Nephron progenitor cell (in vitro differentiated cells): ENCODE measurements around the gene MOCOS.
"Not testable (repeated sequence)": the region's sequence is repeated elsewhere in the genome, so short reads cannot be mapped to it uniquely, and the experiment has no call there.

ENCODE experiments used
- DNase-seq: peaks from one replicate; pipeline ENCODE4 v3.0.0; 2021
- H3K27ac Mint-ChIP-seq: 2 replicates; pipeline ENCODE4 v1.8.0; 2021; ENCODE audit warnings: mild to moderate bottlenecking, moderate library complexity, mixed read lengths
- H3K27me3 Mint-ChIP-seq: 2 replicates; pipeline ENCODE4 v1.8.0; 2021; ENCODE audit warnings: mild to moderate bottlenecking, low read depth, mixed read lengths; ENCODE audit not compliant: poor library complexity
- H3K36me3 Mint-ChIP-seq: 2 replicates; pipeline ENCODE4 v1.8.0; 2021; ENCODE audit warnings: low read depth, mixed read lengths
- H3K4me1 Mint-ChIP-seq: 2 replicates; pipeline ENCODE4 v1.8.0; 2021; ENCODE audit warnings: mixed read lengths
- H3K4me3 Mint-ChIP-seq: 2 replicates; pipeline ENCODE4 v1.8.0; 2021; ENCODE audit warnings: mild to moderate bottlenecking, moderate library complexity, mixed read lengths
- H3K9me3 Mint-ChIP-seq: 2 replicates; pipeline ENCODE4 v1.8.0; 2021; ENCODE audit warnings: mild to moderate bottlenecking, moderate library complexity, mixed read lengths
- CTCF ChIP-seq: fragments of 200-600 bp; sonication (generic); IDR thresholded peaks from 2 replicates; pipeline ENCODE4 v1.5.0; 2021; ENCODE audit warnings: antibody characterized with exemption

The MOCOS gene

GRCh38 chr18:36157441-36157840 lies 29.9 kb upstream of the MOCOS start:
- no peaks in the 10 kb centered on the region for H3K4me1 Mint-ChIP-seq
- H3K4me3 Mint-ChIP-seq: no peak overlapping the region
- no peak for TF ChIP-seq CTCF
- H3K36me3 Mint-ChIP-seq: peaks cover 64% of the 10 kb centered on the region
- DNase-seq: no peak
- H3K27me3 Mint-ChIP-seq: no peaks in the 10 kb centered on the region
- H3K9me3 Mint-ChIP-seq: no peaks in the 10 kb centered on the region
- H3K27ac Mint-ChIP-seq: no peak overlapping the region

GRCh38 chr18:36158266-36158867 lies 28.9 kb upstream of the MOCOS start:
- TF ChIP-seq CTCF: no peak
- H3K36me3 Mint-ChIP-seq: peaks cover 61% of the 10 kb centered on the region
- no peaks in the 10 kb centered on the region for H3K4me1 Mint-ChIP-seq
- H3K4me3 Mint-ChIP-seq: no peak overlapping the region
- no peaks in the 10 kb centered on the region for H3K9me3 Mint-ChIP-seq
- H3K27me3 Mint-ChIP-seq: no peaks in the 10 kb centered on the region
- no peak for DNase-seq
- no peak overlapping the region for H3K27ac Mint-ChIP-seq

GRCh38 chr18:36160959-36161371 lies 26.3 kb upstream of the MOCOS start:
- DNase-seq: no peak

GRCh38 chr18:36162981-36163380 lies 24.3 kb upstream of the MOCOS start:
- Mint-ChIP-seq H3K36me3 (peaks cover 84% of the 10 kb centered on the region), H3K4me1 (no peaks in the 10 kb centered on the region), H3K9me3 (no peaks in the 10 kb centered on the region), H3K4me3 (no peak overlapping the region), H3K27ac (no peak overlapping the region), H3K27me3 (no peaks in the 10 kb centered on the region)
- no peak for DNase-seq
- TF ChIP-seq CTCF: no peak

More at GRCh38 chr18:36160959-36161371, 26.3 kb upstream of the MOCOS start:
- no peak for TF ChIP-seq CTCF
- H3K36me3 Mint-ChIP-seq: peaks cover 70% of the 10 kb centered on the region
- no peaks in the 10 kb centered on the region for H3K9me3 Mint-ChIP-seq
- no peak overlapping the region for H3K4me3 Mint-ChIP-seq
- no peaks in the 10 kb centered on the region for H3K4me1 Mint-ChIP-seq
- no peaks in the 10 kb centered on the region for H3K27me3 Mint-ChIP-seq
- H3K27ac Mint-ChIP-seq: no peak overlapping the region

- Mint-ChIP-seq H3K27me3 (no peaks in the 10 kb centered on the region), H3K9me3 (no peaks in the 10 kb centered on the region), H3K4me1 (no peaks in the 10 kb centered on the region), H3K36me3 (peaks cover 76% of the 10 kb centered on the region), H3K4me3 (no peak overlapping the region), H3K27ac (no peak overlapping the region)
- no peak for TF ChIP-seq CTCF
- no peak for DNase-seq
Measured at GRCh38 chr18:36167692-36168218, 19.5 kb upstream of the MOCOS start.

GRCh38 chr18:36168296-36168695 lies 19.0 kb upstream of the MOCOS start:
- H3K36me3 Mint-ChIP-seq: peaks cover 72% of the 10 kb centered on the region
- DNase-seq, H3K4me1 Mint-ChIP-seq, H3K27me3 Mint-ChIP-seq, H3K4me3 Mint-ChIP-seq, H3K27ac Mint-ChIP-seq, H3K9me3 Mint-ChIP-seq: not testable (repeated sequence)
